Activated T-cell treated with anti-CD3 and anti-CD28 coated beads, Interleukin-2, amount 50 U/mL, for 24 hours (primary cell): ENCODE data around the gene PPIF.

Experiments used
- DNase-seq: peaks from one replicate; pipeline ENCODE4 v3.0.0-alpha.2; 2020
- H3K27ac Mint-ChIP-seq: 2 replicates; pipeline ENCODE4 v1.8.0; 2020; ENCODE audit warnings: mild to moderate bottlenecking, mixed read lengths
- H3K27me3 Mint-ChIP-seq: 2 replicates; pipeline ENCODE4 v1.8.0; 2020; ENCODE audit warnings: mixed read lengths
- H3K36me3 Mint-ChIP-seq: 2 replicates; pipeline ENCODE4 v1.8.0; 2020; ENCODE audit warnings: low read depth, mixed read lengths
- H3K4me1 Mint-ChIP-seq: 2 replicates; pipeline ENCODE4 v1.8.0; 2020; ENCODE audit warnings: low read depth, mixed read lengths
- H3K4me3 Mint-ChIP-seq: 2 replicates; pipeline ENCODE4 v1.8.0; 2020; ENCODE audit warnings: mild to moderate bottlenecking, moderate library complexity, mixed read lengths
- H3K9me3 Mint-ChIP-seq: 2 replicates; pipeline ENCODE4 v1.8.0; 2020; ENCODE audit warnings: mixed read lengths

PPIF gene

GRCh38 chr10:79394664-79395063 lies 47.4 kb downstream of the PPIF start:
- no peak overlapping the region for H3K4me3 Mint-ChIP-seq
- no peaks in the 10 kb centered on the region for H3K4me1 Mint-ChIP-seq
- H3K27me3 Mint-ChIP-seq = no peaks in the 10 kb centered on the region
- DNase-seq = no peak
- H3K27ac Mint-ChIP-seq = no peak overlapping the region
- no peaks in the 10 kb centered on the region for H3K36me3 Mint-ChIP-seq
- H3K9me3 Mint-ChIP-seq = no peaks in the 10 kb centered on the region

GRCh38 chr10:79396520-79396919 lies 49.3 kb downstream of the PPIF start:
- Mint-ChIP-seq H3K27ac (no peak overlapping the region), H3K27me3 (no peaks in the 10 kb centered on the region), H3K9me3 (no peaks in the 10 kb centered on the region), H3K36me3 (no peaks in the 10 kb centered on the region), H3K4me3 (no peak overlapping the region), H3K4me1 (no peaks in the 10 kb centered on the region)
- DNase-seq = no peak

- DNase-seq = no peak
- H3K27ac Mint-ChIP-seq = no peak overlapping the region
- H3K4me3 Mint-ChIP-seq = no peak overlapping the region
- H3K4me1 Mint-ChIP-seq = no peaks in the 10 kb centered on the region
- no peaks in the 10 kb centered on the region for H3K27me3 Mint-ChIP-seq
- no peaks in the 10 kb centered on the region for H3K36me3 Mint-ChIP-seq
- H3K9me3 Mint-ChIP-seq = no peaks in the 10 kb centered on the region
Observed at GRCh38 chr10:79397051-79397450, 49.8 kb downstream of the PPIF start.

DNA sequence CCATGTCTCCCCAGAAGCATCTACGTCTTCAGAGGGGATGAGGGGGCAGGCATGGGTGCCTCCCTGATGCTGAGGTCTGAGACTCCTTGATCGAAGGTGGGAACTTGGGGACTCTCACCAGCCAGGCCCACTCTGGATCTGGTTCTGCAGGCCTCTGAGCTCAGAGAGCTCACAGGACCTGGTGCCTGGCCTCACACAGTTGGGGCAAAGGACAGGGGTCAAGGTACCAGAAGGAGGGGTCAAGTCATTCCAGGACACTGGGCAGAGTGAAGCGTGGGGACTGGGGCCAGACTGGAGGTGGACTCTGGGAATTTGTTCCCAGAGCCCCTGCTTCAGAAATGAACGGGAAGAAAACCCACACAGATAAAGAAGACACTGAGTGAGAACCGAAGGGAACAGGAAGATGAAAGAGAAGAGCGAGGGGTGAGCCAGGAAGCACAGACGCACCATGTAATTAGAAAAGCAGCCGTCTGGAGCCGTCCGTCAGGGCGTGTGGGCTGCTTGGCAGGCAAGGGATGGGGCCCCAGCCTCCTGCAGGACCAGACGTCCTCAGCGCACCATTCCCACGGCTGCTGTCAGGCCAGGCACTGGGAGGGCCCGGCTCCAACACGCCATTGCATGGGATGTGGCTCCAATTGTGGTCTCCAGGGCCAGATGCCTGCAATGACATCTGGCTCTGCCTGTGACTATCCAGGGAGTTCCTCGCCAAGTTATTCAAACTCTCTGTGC lies 50.5 kb downstream of the PPIF start:
- no peaks in the 10 kb centered on the region for H3K4me1 Mint-ChIP-seq
- H3K27me3 Mint-ChIP-seq = no peaks in the 10 kb centered on the region
- DNase-seq = no peak
- H3K36me3 Mint-ChIP-seq = no peaks in the 10 kb centered on the region
- no peak overlapping the region for H3K27ac Mint-ChIP-seq
- H3K9me3 Mint-ChIP-seq = no peaks in the 10 kb centered on the region
- no peak overlapping the region for H3K4me3 Mint-ChIP-seq

GRCh38 chr10:79398642-79399041 lies 51.4 kb downstream of the PPIF start:
- DNase-seq = no peak
- Mint-ChIP-seq H3K9me3 (no peaks in the 10 kb centered on the region), H3K36me3 (no peaks in the 10 kb centered on the region), H3K27ac (no peak overlapping the region), H3K27me3 (no peaks in the 10 kb centered on the region), H3K4me3 (no peak overlapping the region), H3K4me1 (no peaks in the 10 kb centered on the region)

DNA sequence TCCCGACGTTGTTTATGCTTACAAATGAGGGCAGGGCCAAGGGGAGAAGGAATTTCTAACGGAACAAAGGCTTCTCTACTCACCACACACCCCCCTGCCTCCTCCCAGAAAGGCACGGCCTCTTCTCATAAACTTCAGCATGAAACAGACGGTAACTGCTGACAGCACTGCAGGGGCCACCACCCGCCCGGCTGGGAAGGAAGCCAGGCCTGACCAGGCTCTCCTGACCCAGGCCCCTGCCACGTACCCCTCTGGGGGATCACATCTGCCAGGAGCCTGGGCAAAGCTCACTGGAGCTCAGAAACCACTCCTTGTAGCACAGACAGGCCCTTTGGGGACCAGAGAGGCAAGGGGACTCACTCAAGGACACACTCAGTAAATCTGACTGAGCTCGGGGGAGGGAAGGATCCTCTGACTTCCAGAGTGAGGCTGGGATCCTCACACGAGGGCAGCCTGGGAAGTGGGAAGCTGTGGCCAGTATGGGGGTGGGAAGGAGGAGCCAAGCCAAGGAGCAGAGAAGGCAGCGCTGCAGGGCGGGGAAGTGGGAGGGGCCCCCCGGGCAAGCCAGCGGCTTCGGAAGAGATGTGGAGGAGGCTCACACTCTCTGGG lies 52.1 kb downstream of the PPIF start:
- H3K4me3 Mint-ChIP-seq = no peak overlapping the region
- no peaks in the 10 kb centered on the region for H3K4me1 Mint-ChIP-seq
- H3K36me3 Mint-ChIP-seq = no peaks in the 10 kb centered on the region
- no peak for DNase-seq
- no peaks in the 10 kb centered on the region for H3K27me3 Mint-ChIP-seq
- no peak overlapping the region for H3K27ac Mint-ChIP-seq
- H3K9me3 Mint-ChIP-seq = no peaks in the 10 kb centered on the region

- no peaks in the 10 kb centered on the region for H3K27me3 Mint-ChIP-seq
- H3K4me3 Mint-ChIP-seq = no peak overlapping the region
- H3K9me3 Mint-ChIP-seq = no peaks in the 10 kb centered on the region
- peak; percentile 60 for DNase-seq
- H3K36me3 Mint-ChIP-seq = no peaks in the 10 kb centered on the region
- no peaks in the 10 kb centered on the region for H3K4me1 Mint-ChIP-seq
- H3K27ac Mint-ChIP-seq = no peak overlapping the region
Observed at GRCh38 chr10:79400146-79401004, 53.1 kb downstream of the PPIF start.

- no peak for DNase-seq
- Mint-ChIP-seq H3K4me3 (no peak overlapping the region), H3K4me1 (no peaks in the 10 kb centered on the region), H3K36me3 (no peaks in the 10 kb centered on the region), H3K27ac (no peak overlapping the region), H3K9me3 (no peaks in the 10 kb centered on the region), H3K27me3 (no peaks in the 10 kb centered on the region)
Observed at GRCh38 chr10:79401015-79401921, 54.0 kb downstream of the PPIF start.

DNA sequence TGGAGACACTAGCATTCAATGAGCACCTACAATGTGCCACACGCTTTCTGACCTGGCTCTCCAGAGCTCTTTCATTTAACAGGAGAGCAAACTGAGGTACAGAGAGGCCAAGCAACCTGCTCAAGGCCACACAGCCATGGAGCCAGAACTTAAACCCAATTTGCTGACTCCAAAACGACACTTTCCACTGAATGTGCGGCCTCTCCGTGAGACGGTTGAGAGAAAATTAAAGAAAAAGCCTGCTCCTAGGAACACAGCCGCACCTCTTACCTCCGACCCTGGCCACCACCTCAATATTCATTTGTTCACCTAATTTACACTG lies 55.3 kb downstream of the PPIF start:
- H3K36me3 Mint-ChIP-seq = no peaks in the 10 kb centered on the region
- H3K27ac Mint-ChIP-seq = no peak overlapping the region
- H3K27me3 Mint-ChIP-seq = no peaks in the 10 kb centered on the region
- no peaks in the 10 kb centered on the region for H3K4me1 Mint-ChIP-seq
- DNase-seq = no peak
- H3K9me3 Mint-ChIP-seq = no peaks in the 10 kb centered on the region
- no peak overlapping the region for H3K4me3 Mint-ChIP-seq

DNA sequence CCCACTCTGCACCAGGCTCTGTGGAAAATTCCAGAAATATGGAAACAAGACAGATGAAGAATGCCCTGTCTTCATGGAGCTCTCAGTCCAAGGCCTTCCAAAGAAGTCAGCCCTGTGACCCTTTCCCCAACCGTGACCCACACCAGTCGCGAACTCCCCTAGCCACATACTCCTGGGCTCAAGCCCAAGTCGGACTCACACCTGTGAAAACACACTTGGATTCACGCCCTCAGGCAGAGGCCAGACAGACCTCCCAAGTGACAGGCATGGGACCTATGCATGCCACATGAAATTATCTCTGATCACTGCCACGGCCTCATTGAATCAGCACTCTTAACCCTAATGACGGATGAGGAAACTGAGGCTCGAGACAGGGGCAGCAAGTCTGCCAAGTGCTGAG lies 55.7 kb downstream of the PPIF start:
- H3K27me3 Mint-ChIP-seq = no peaks in the 10 kb centered on the region
- H3K27ac Mint-ChIP-seq = no peak overlapping the region
- no peaks in the 10 kb centered on the region for H3K36me3 Mint-ChIP-seq

DNA sequence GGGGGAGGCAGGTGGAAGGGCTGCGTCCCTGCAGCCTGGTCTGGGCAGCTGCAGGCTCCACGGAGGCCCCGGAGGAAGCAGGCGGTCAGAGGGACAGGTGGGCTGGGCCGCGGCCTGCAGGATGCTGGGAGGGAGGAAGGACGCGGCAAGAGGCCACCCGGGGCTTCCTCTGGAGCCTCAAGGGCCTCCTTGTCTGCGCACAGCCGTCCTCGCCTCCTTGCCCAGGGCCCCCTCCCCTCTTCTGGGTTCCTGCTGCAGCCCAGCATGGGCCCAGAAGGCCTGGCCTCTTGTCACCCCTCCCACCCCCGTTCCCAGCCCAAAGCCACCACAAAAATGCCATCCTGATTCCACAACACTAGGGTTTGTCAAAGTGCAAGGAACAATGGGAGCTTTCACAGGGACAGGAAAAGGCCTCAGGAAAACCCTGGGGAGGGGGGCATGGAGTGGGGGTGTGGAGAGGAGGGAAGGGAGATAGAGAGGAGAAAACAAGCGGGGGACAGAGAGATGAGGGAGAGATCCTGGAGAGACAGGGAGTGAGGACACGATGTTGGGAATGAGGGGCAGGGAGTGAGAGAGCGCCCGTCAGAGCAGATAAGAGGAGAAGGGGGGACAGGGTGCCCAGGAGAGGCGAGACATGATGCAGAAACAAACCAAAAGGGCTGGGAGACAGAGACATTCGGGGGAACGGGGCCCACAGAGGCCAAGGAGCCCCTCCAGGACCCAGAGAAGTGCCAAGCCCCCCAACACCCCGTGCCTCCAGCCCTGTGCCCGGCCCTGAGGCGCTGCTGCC lies 56.4 kb downstream of the PPIF start:
- no peaks in the 10 kb centered on the region for H3K36me3 Mint-ChIP-seq
- no peaks in the 10 kb centered on the region for H3K4me1 Mint-ChIP-seq
- DNase-seq = no peak
- H3K9me3 Mint-ChIP-seq = no peaks in the 10 kb centered on the region
- no peak overlapping the region for H3K27ac Mint-ChIP-seq
- no peaks in the 10 kb centered on the region for H3K27me3 Mint-ChIP-seq
- H3K4me3 Mint-ChIP-seq = no peak overlapping the region

More for the DNA sequence above, 55.7 kb downstream of the PPIF start:
- Mint-ChIP-seq H3K4me3 (no peak overlapping the region), H3K4me1 (no peaks in the 10 kb centered on the region), H3K9me3 (no peaks in the 10 kb centered on the region)
- no peak for DNase-seq

GRCh38 chr10:79404231-79404609 lies 57.0 kb downstream of the PPIF start:
- no peaks in the 10 kb centered on the region for H3K9me3 Mint-ChIP-seq
- no peaks in the 10 kb centered on the region for H3K4me1 Mint-ChIP-seq
- no peak overlapping the region for H3K27ac Mint-ChIP-seq
- no peak for DNase-seq
- no peak overlapping the region for H3K4me3 Mint-ChIP-seq
- H3K36me3 Mint-ChIP-seq = no peaks in the 10 kb centered on the region
- H3K27me3 Mint-ChIP-seq = no peaks in the 10 kb centered on the region

- Mint-ChIP-seq H3K4me1 (no peaks in the 10 kb centered on the region), H3K36me3 (no peaks in the 10 kb centered on the region), H3K27ac (no peak overlapping the region), H3K27me3 (no peaks in the 10 kb centered on the region), H3K9me3 (no peaks in the 10 kb centered on the region), H3K4me3 (no peak overlapping the region)
- DNase-seq = no peak
Observed at GRCh38 chr10:79404690-79405131, 57.4 kb downstream of the PPIF start.
